ENCODE data around the gene LAMC3.

DNA sequence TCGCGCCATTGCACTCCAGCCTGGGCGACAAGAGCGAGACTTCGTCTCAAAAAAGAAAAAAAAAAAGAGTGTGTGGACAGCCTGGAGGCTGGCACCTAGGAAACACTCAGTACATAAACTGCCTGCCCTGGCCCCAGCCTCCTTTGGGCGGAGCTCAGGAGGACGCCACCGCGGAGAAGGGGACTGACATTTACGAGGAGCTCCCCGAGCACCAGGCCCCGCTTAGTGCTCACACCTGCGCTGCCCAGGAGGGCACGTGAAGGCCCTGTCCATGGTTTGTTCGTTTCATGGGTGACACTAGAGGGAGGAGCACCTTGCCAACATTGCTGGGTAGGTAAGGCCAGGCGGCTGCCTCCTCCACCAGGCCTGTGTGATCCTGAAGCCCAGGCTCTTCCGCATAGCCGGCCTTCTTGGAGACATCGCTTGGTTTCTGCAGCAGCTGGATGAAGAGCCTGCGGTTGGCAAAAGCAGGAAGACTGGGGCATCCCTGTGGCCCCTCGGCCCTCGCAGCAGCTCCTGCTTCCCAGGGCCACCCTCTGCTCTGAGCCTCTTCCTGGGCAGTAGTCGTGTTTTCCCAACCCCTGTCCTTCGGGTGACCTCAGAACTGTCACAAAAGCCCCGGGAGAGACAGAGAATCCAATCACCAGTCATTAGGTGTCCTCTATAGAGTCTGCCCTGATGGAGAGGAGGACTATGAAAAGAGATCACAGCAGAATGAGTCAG is 26.2 kb upstream of the LAMC3 start:
- TF ChIP-seq, protein P1, sequence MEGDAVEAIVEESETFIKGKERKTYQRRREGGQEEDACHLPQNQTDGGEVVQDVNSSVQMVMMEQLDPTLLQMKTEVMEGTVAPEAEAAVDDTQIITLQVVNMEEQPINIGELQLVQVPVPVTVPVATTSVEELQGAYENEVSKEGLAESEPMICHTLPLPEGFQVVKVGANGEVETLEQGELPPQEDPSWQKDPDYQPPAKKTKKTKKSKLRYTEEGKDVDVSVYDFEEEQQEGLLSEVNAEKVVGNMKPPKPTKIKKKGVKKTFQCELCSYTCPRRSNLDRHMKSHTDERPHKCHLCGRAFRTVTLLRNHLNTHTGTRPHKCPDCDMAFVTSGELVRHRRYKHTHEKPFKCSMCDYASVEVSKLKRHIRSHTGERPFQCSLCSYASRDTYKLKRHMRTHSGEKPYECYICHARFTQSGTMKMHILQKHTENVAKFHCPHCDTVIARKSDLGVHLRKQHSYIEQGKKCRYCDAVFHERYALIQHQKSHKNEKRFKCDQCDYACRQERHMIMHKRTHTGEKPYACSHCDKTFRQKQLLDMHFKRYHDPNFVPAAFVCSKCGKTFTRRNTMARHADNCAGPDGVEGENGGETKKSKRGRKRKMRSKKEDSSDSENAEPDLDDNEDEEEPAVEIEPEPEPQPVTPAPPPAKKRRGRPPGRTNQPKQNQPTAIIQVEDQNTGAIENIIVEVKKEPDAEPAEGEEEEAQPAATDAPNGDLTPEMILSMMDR (conservative IDR thresholded peaks at IDR 0.05; ENCODE audit: low read length): no peak
- no peak for TF ChIP-seq EZH2phosphoT487 (IDR thresholded peaks at IDR 0.05; ENCODE audit: borderline replicate concordance, low read depth, low read length)
